Adrenal gland (tissue), 5 donors: ENCODE measurements around the gene CCSER1.

ENCODE experiments used
- CTCF ChIP-seq, 6 experiments: fragments of 450-650 bp in 4 of 6; fragments of 200-600 bp in 2 of 6; sonication (generic) in 1 of 6; IDR thresholded peaks; 1 replicate in 5 of 6; 2 replicates in 1 of 6; pipeline versions ENCODE4 v1.5.1 to v1.8.0; 2016 to 2021; ENCODE audit warnings: antibody characterized with exemption in 6 of 6, mild to moderate bottlenecking in 2 of 6, moderate library complexity in 1 of 6
- POLR2A ChIP-seq, 2 donors: fragments of 450-650 bp; IDR thresholded peaks; one replicate each; pipeline ENCODE4 v1.6.1; 2017; ENCODE audit warnings: antibody characterized with exemption in 2 of 2, mild to moderate bottlenecking in 2 of 2, moderate library complexity in 1 of 2
- donor health status: DM: no; HTN: no; CAD: no.

GRCh38 chr4:91257721-91258120 lies 1130.5 kb downstream of the CCSER1 start:
- no peak for TF ChIP-seq CTCF (IDR thresholded peaks at IDR 0.05)
- no peak for TF ChIP-seq POLR2A (IDR thresholded peaks at IDR 0.05)
